H1 (cell line): Measurements from ENCODE around the gene EFCAB10. TPM values are rescaled to one million over a fixed set of nuclear protein-coding genes. Genes with fewer than 3 reads are reported as not detected.

Experiments used
- CTCF ChIA-PET: fragments of 300-600 bp; sonication (Branson Sonifier 250); formaldehyde crosslinking; loops from one replicate; lab custom pipeline; 2021; ENCODE audit not compliant: partially characterized antibody; lab: Charles Lee
- POLR2A ChIA-PET: fragments of 300-600 bp; sonication (Branson Sonifier 250); formaldehyde crosslinking; loops from one replicate; lab custom pipeline; 2021; ENCODE audit warnings: inconsistent platforms; ENCODE audit not compliant: partially characterized antibody; lab: Charles Lee
- DNase-seq, 2 experiments: peaks; one replicate each; pipeline versions ENCODE4 v3.0.0 to v3.0.0-alpha.2; 2010 to 2022; ENCODE audit warnings: low spot score in 2 of 2, low read depth in 1 of 2, mixed read lengths in 1 of 2
- FAIRE-seq: peaks from 2 replicates; lab custom pipeline; 2011; peaks lifted over from hg19 to GRCh38; lab: Jason Lieb, UNC
- H2AFZ ChIP-seq: 2 replicates; pipeline ENCODE4 v1.8.1; 2012; ENCODE audit warnings: low read length, inconsistent platforms
- H2AK5ac ChIP-seq: 2 replicates; pipeline ENCODE4 v1.6.1; 2013; ENCODE audit warnings: low read depth, low read length
- H2BK120ac ChIP-seq: replicated peaks from 2 replicates; pipeline ENCODE3; 2013; ENCODE audit warnings: low read depth, low read length, inconsistent platforms
- H2BK12ac ChIP-seq: 2 replicates; pipeline ENCODE4 v1.6.1; 2013; ENCODE audit warnings: low read depth, low read length
- H2BK15ac ChIP-seq: 2 replicates; pipeline ENCODE4 v1.6.1; 2013; ENCODE audit warnings: low read length
- H2BK20ac ChIP-seq: 2 replicates; pipeline ENCODE4 v1.6.1; 2013; ENCODE audit warnings: low read length
- H2BK5ac ChIP-seq: 2 replicates; pipeline ENCODE4 v1.6.1; 2013; ENCODE audit warnings: low read depth, low read length
- H3K14ac ChIP-seq: 2 replicates; pipeline ENCODE4 v1.6.1; 2013; ENCODE audit warnings: inconsistent platforms; ENCODE audit not compliant: insufficient read length
- H3K18ac ChIP-seq: 2 replicates; pipeline ENCODE4 v1.6.1; 2013; ENCODE audit warnings: low read length; ENCODE audit errors: extremely low read depth
- H3K23ac ChIP-seq: 2 replicates; pipeline ENCODE4 v1.6.1; 2013; ENCODE audit warnings: inconsistent platforms; ENCODE audit not compliant: insufficient read length
- H3K23me2 ChIP-seq: 2 replicates; pipeline ENCODE4 v1.6.1; 2013; ENCODE audit warnings: low read depth, low read length
- H3K27ac ChIP-seq: 2 replicates; pipeline ENCODE4 v1.6.1; 2011; ENCODE audit warnings: low read depth, low read length, inconsistent platforms
- H3K27me3 ChIP-seq, 4 experiments: replicated peaks in 1 of 4; 1 replicate in 1 of 4; 2 replicates in 3 of 4; pipeline versions ENCODE4 v1.6.1 to v1.8.1; 2011 to 2013; ENCODE audit warnings: low read length in 3 of 4, mild to moderate bottlenecking in 3 of 4, inconsistent platforms in 2 of 4, mixed read lengths in 2 of 4, moderate library complexity in 1 of 4; ENCODE audit not compliant: control insufficient read depth in 3 of 4, insufficient read depth in 3 of 4; ENCODE audit errors: extremely low read depth in 1 of 4
- H3K36me3 ChIP-seq, 4 experiments: 2 replicates each; pipeline versions ENCODE4 v1.6.1 to v1.8.1; 2011 to 2013; ENCODE audit warnings: mild to moderate bottlenecking in 4 of 4, low read length in 3 of 4, moderate library complexity in 2 of 4, control low read depth in 1 of 4, inconsistent platforms in 1 of 4; ENCODE audit not compliant: insufficient read depth in 4 of 4, control insufficient read depth in 2 of 4
- H3K4ac ChIP-seq: replicated peaks from 2 replicates; pipeline ENCODE3; 2013; ENCODE audit warnings: low read length, low read depth, mixed read lengths, inconsistent platforms; ENCODE audit not compliant: insufficient read length
- H3K4me1 ChIP-seq, 4 experiments: replicated peaks in 1 of 4; 1 replicate in 1 of 4; 2 replicates in 3 of 4; pipeline versions ENCODE4 v1.6.1 to v1.8.1; 2011 to 2013; ENCODE audit warnings: low read length in 3 of 4, inconsistent platforms in 2 of 4, mixed read lengths in 1 of 4; ENCODE audit not compliant: insufficient read depth in 4 of 4, control insufficient read depth in 3 of 4
- H3K4me2 ChIP-seq, 2 experiments: 2 replicates each; pipeline versions ENCODE4 v1.6.1 to v1.8.1; 2011 to 2013; ENCODE audit warnings: low read depth in 2 of 2, low read length in 2 of 2, control low read depth in 1 of 2, inconsistent platforms in 1 of 2, mild to moderate bottlenecking in 1 of 2; ENCODE audit not compliant: insufficient read depth in 1 of 2
- H3K4me3 ChIP-seq, 4 experiments: fragments of 200-600, 300-600 bp in 1 of 4; sonication (generic), shearing (Covaris generic), sonication (Bioruptor Twin) in 1 of 4; 2 replicates each; pipeline versions ENCODE4 v1.5.1 to v1.8.1; 2011 to 2016; ENCODE audit warnings: low read length in 4 of 4, low read depth in 3 of 4, control low read depth in 2 of 4, inconsistent platforms in 2 of 4, mild to moderate bottlenecking in 2 of 4, mixed read lengths in 1 of 4, moderate library complexity in 1 of 4; ENCODE audit not compliant: insufficient read depth in 2 of 4; ENCODE audit errors: extremely low read depth in 1 of 4
- H3K56ac ChIP-seq: replicated peaks from 2 replicates; pipeline ENCODE3; 2013; ENCODE audit warnings: low read depth, mild to moderate bottlenecking, mixed read lengths, low read length, inconsistent platforms; ENCODE audit not compliant: insufficient read length
- H3K79me1 ChIP-seq: 2 replicates; pipeline ENCODE4 v1.6.1; 2013; ENCODE audit warnings: low read depth, low read length, control low read depth
- H3K79me2 ChIP-seq, 2 experiments: 2 replicates each; pipeline versions ENCODE4 v1.6.1 to v1.8.1; 2012 to 2013; ENCODE audit warnings: low read length in 2 of 2, mild to moderate bottlenecking in 2 of 2, inconsistent platforms in 1 of 2; ENCODE audit not compliant: insufficient read depth in 2 of 2, control insufficient read depth in 1 of 2
- H3K9ac ChIP-seq, 4 experiments: replicated peaks in 1 of 4; 1 replicate in 1 of 4; 2 replicates in 3 of 4; pipeline versions ENCODE4 v1.6.1 to v1.8.1; 2011 to 2013; ENCODE audit warnings: low read depth in 3 of 4, low read length in 3 of 4, control low read depth in 2 of 4, mild to moderate bottlenecking in 2 of 4, moderate library complexity in 2 of 4, inconsistent platforms in 1 of 4; ENCODE audit errors: extremely low read depth in 1 of 4
- H3K9me3 ChIP-seq, 2 experiments: 2 replicates each; pipeline versions ENCODE4 v1.6.1 to v1.8.1; 2012 to 2013; ENCODE audit warnings: mild to moderate bottlenecking in 2 of 2, moderate library complexity in 2 of 2, control low read depth in 1 of 2, inconsistent platforms in 1 of 2, low read depth in 1 of 2, low read length in 1 of 2, mixed read lengths in 1 of 2; ENCODE audit not compliant: insufficient read depth in 2 of 2
- H4K20me1 ChIP-seq, 2 experiments: replicated peaks in 1 of 2; 2 replicates each; pipeline versions ENCODE3 to v1.8.1; 2011 to 2013; ENCODE audit warnings: inconsistent platforms in 2 of 2, low read length in 2 of 2, mild to moderate bottlenecking in 1 of 2; ENCODE audit not compliant: insufficient read depth in 2 of 2, control insufficient read depth in 1 of 2
- H4K5ac ChIP-seq: 2 replicates; pipeline ENCODE4 v1.6.1; 2013; ENCODE audit warnings: low read length, low read depth, mixed read lengths, inconsistent platforms; ENCODE audit not compliant: insufficient read length
- H4K8ac ChIP-seq: 2 replicates; pipeline ENCODE4 v1.8.0; 2013; ENCODE audit warnings: mild to moderate bottlenecking, moderate library complexity, low read length, inconsistent platforms; ENCODE audit not compliant: insufficient read depth; ENCODE audit errors: extremely low read depth
- H4K91ac ChIP-seq: replicated peaks from 2 replicates; pipeline ENCODE3; 2013; ENCODE audit warnings: low read length, mixed read lengths, inconsistent platforms; ENCODE audit not compliant: insufficient read length
- BCL11A ChIP-seq, 2 experiments: IDR thresholded peaks; one replicate each; pipeline ENCODE4 v1.6.1; 2011; ENCODE audit warnings: low read depth in 2 of 2, low read length in 2 of 2, mild to moderate bottlenecking in 2 of 2
- EGR1 ChIP-seq: IDR thresholded peaks from 2 replicates; pipeline ENCODE4 v1.6.1; 2011; ENCODE audit warnings: low read depth, low read length, borderline replicate concordance
- NRF1 ChIP-seq: IDR thresholded peaks from 2 replicates; pipeline ENCODE4 v1.6.1; 2011; ENCODE audit warnings: mild to moderate bottlenecking, low read depth, low read length, improper control_type of control experiment
- POU5F1 ChIP-seq: IDR thresholded peaks from 2 replicates; pipeline ENCODE4 v1.6.1; 2011; ENCODE audit warnings: low read depth, mild to moderate bottlenecking, low read length, moderate library complexity
- RNF2 ChIP-seq: fragments of 200-900, 300-1000 bp; sonication (generic); IDR thresholded peaks from 2 replicates; pipeline ENCODE4 v1.7.1; 2016; ENCODE audit warnings: borderline replicate concordance, low read depth, mild to moderate bottlenecking, antibody characterized with exemption, low read length; ENCODE audit not compliant: poor library complexity, severe bottlenecking; ENCODE audit errors: missing control alignments
- SIRT6 ChIP-seq: IDR thresholded peaks from one replicate; pipeline ENCODE4 v1.7.1; 2012; ENCODE audit warnings: low read length, inconsistent platforms
- TEAD4 ChIP-seq: IDR thresholded peaks from 2 replicates; pipeline ENCODE4 v1.6.1; 2012; ENCODE audit warnings: low read depth, low read length, inconsistent platforms, mixed read lengths
- WGBS, 2 experiments: shearing (Covaris generic) in 1 of 2; methylation state at CpG; one replicate each; pipeline versions ENCODE4 v1.1.6 to v1.1.7; 2013 to 2015; ENCODE audit warnings: low lambda C conversion rate in 2 of 2, mixed read lengths in 2 of 2, inconsistent platforms in 1 of 2, low coverage in 1 of 2, missing lambda C conversion rate in 1 of 2; ENCODE audit not compliant: insufficient replicate concordance in 2 of 2, insufficient coverage in 1 of 2, insufficient read length in 1 of 2; ENCODE audit errors: extremely low coverage in 1 of 2, missing lambda C conversion rate in 1 of 2; 5-methylcytosine and 5-hydroxymethylcytosine counted together
- polyA plus RNA-seq, 7 experiments: library from polyadenylated mRNA; depleted of rRNA in 3 of 7; stranded (reverse) in 5 of 7; unstranded in 2 of 7; fragments of >200 nt in 5 of 7; fragments of 200-250 nt in 2 of 7; gene quantifications; 1 replicate in 5 of 7; 2 replicates in 1 of 7; 4 replicates in 1 of 7; pipeline versions ENCODE4 v1.2.1 to v1.2.3, GENCODE V29; 2011 to 2013; ENCODE audit warnings: missing spikeins in 2 of 7, mixed read lengths in 2 of 7
- total RNA-seq: library from RNA; stranded (reverse); fragmentation: NEBNext Ultra II Directional; extraction: Animal tissue kit (Norgen Biotek cat#: 25700); gene quantifications from 2 replicates; pipeline ENCODE4 v1.2.1, GENCODE V29; 2021

EFCAB10 gene
- total and polyA plus RNA-seq, 2 of the 8 experiments (the other 6 are each of a cell fraction or from before 2014, with no cell fraction given) = 0.80 to 3.1 TPM

- no peaks in the 10 kb centered on the region for H3K27me3 ChIP-seq
- no peak overlapping the region for H2BK20ac ChIP-seq
- H3K18ac ChIP-seq = no peak overlapping the region
- H3K14ac ChIP-seq = no peak overlapping the region
- no peak overlapping the region for H4K8ac ChIP-seq
- H3K4me3 ChIP-seq = no peak overlapping the region
- H3K4me2 ChIP-seq = no peak overlapping the region
- H2BK5ac ChIP-seq = no peak overlapping the region
- no peak overlapping the region for H2BK15ac ChIP-seq
- no peak overlapping the region for H3K4ac ChIP-seq
- peaks cover 0 to 4% of the 10 kb centered on the region in 2 experiments for H4K20me1 ChIP-seq
- no peak overlapping the region for H2BK120ac ChIP-seq
- POLR2A ChIA-PET = interaction anchor here (0.9 to 12.8 kb wide), 4 partner anchors 8 to 24 kb away, joined by 3 to 57 read pairs (median 4); no protein-coding TSS in a partner anchor
- no peaks in the 10 kb centered on the region for H3K23me2 ChIP-seq
- CTCF ChIA-PET = interaction anchor here (0.6 to 1.7 kb wide), 5 partner anchors 21 to 424 kb away, joined by 3 to 5 read pairs (median 3); no protein-coding TSS in a partner anchor
- peaks cover 0 to 15% of the 10 kb centered on the region in 2 experiments; a peak in 3 of 4 replicates for H3K79me2 ChIP-seq
- H3K79me1 ChIP-seq = peaks cover 4% of the 10 kb centered on the region; the same call in 1 of the 2 replicates
- FAIRE-seq (no peak), DNase-seq (no peak)
- no peaks in the 10 kb centered on the region for H3K4me1 ChIP-seq
- peaks cover 11 to 58% (median 34%) of the 10 kb centered on the region in 4 experiments for H3K36me3 ChIP-seq
- H3K56ac ChIP-seq = no peak overlapping the region
- no peak overlapping the region for H3K23ac ChIP-seq
- H3K9me3 ChIP-seq = no peaks in the 10 kb centered on the region
- H4K91ac ChIP-seq = no peak overlapping the region
- H4K5ac ChIP-seq = no peak overlapping the region
- 91% methylated on average over 5 of the region's 5 CpGs; no CpG with 5 or more reads in 1 of the 2 experiments for WGBS, 2 experiments
- H3K9ac ChIP-seq = no peak overlapping the region
- no peak overlapping the region for H2BK12ac ChIP-seq
- H2AFZ ChIP-seq = no peak overlapping the region
- no peak overlapping the region for H3K27ac ChIP-seq
- no peak overlapping the region for H2AK5ac ChIP-seq
- no peak for TF ChIP-seq EGR1
- TF ChIP-seq POU5F1 = no peak
- TF ChIP-seq SIRT6 = no peak
- TF ChIP-seq TEAD4 = no peak
- TF ChIP-seq NRF1 = no peak
- TF ChIP-seq RNF2 = no peak
- no peak for TF ChIP-seq BCL11A (IDR thresholded peaks at IDR 0.05; ENCODE audit: low read depth in 2 of 2, low read length in 2 of 2)
These were observed 36.7 kb upstream of the EFCAB10 start for GRCh38 chr7:105618016-105618296.
